GM23248 (cell line): ENCODE data around the gene FGF1.

Experiments used
- EZH2 ChIP-seq: fragments of 200-600 bp; sonication (generic); IDR thresholded peaks from 2 replicates; pipeline ENCODE4 v1.6.1; 2018; ENCODE audit warnings: antibody characterized with exemption, mild to moderate bottlenecking; ENCODE audit not compliant: insufficient read depth, poor library complexity, severe bottlenecking
- EZH2phosphoT487 ChIP-seq: fragments of 200-600 bp; sonication (generic); IDR thresholded peaks from 2 replicates; pipeline ENCODE4 v1.6.1; 2018; ENCODE audit warnings: antibody characterized with exemption, moderate library complexity, mild to moderate bottlenecking, low read depth; ENCODE audit not compliant: insufficient read depth

DNA sequence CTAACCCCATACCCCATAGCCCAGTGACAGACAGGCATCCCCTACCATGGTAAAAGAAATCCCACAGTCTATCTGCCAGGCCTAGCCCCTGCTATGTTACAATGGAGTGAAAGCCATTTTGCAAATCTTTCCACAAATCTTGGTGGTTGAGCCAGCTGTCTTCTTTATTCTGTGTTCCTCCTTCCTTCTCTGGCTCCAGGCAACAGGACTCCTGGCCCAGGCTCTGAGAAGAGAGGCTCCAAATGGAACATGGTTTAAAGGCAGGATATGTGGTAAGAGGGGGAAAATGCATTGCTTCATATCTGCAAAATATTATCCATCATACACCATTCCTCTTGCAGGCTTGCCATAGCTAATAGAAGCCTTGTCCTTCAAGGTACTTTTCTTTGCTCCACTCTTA lies 25.2 kb downstream of the FGF1 start:
- TF ChIP-seq EZH2: no peak
- no peak for TF ChIP-seq EZH2phosphoT487
